MCF 10A (cell line): ENCODE measurements around the gene RIN1. TPM values are rescaled to one million over a fixed set of nuclear protein-coding genes. Genes with fewer than 3 reads are reported as not detected.

ENCODE experiments used
- BruUV-seq: library from RNA; stranded (reverse); fragments of 400-500 nt; replicated peaks from 2 replicates; lab custom pipeline; 2021; lab: Mats Ljungman, UMichigan
- CTCF ChIA-PET: fragments of 300-600 bp; sonication (Branson Sonifier 250); formaldehyde crosslinking; extraction: SDS; loops from one replicate; lab custom pipeline; 2021; ENCODE audit warnings: antibody characterized with exemption, inconsistent platforms; lab: Yijun Ruan, JAX
- POLR2A ChIA-PET: fragments of 300-600, 350-650 bp; sonication (Branson Sonifier 250); formaldehyde crosslinking; extraction: SDS; loops from one replicate; lab custom pipeline; 2020; ENCODE audit warnings: antibody characterized with exemption, inconsistent platforms; lab: Yijun Ruan, JAX
- DNase-seq: peaks from one replicate; pipeline ENCODE4 v3.0.0-alpha.2; 2018; ENCODE audit not compliant: unreplicated experiment
- H3K27ac Mint-ChIP-seq: one replicate; pipeline ENCODE4 v1.8.0; 2022; ENCODE audit warnings: mild to moderate bottlenecking, low read depth, mixed read lengths; ENCODE audit not compliant: unreplicated experiment
- H3K27me3 Mint-ChIP-seq: one replicate; pipeline ENCODE4 v1.8.0; 2022; ENCODE audit warnings: mixed read lengths; ENCODE audit not compliant: insufficient read depth, unreplicated experiment
- H3K36me3 Mint-ChIP-seq: one replicate; pipeline ENCODE4 v1.8.0; 2022; ENCODE audit warnings: mild to moderate bottlenecking, moderate library complexity, mixed read lengths; ENCODE audit not compliant: insufficient read depth, unreplicated experiment
- H3K4me1 Mint-ChIP-seq: one replicate; pipeline ENCODE4 v1.8.0; 2022; ENCODE audit warnings: mixed read lengths; ENCODE audit not compliant: insufficient read depth, unreplicated experiment
- H3K4me3 Mint-ChIP-seq: one replicate; pipeline ENCODE4 v1.8.0; 2022; ENCODE audit warnings: mild to moderate bottlenecking, moderate library complexity, mixed read lengths; ENCODE audit not compliant: unreplicated experiment
- H3K9me3 Mint-ChIP-seq: one replicate; pipeline ENCODE4 v1.8.0; 2022; ENCODE audit warnings: mixed read lengths; ENCODE audit not compliant: unreplicated experiment
- CTCF ChIP-seq: fragments of 200-600 bp; IDR thresholded peaks from one replicate; pipeline ENCODE4 v1.8.0; 2022; ENCODE audit warnings: antibody characterized with exemption, mild to moderate bottlenecking; ENCODE audit not compliant: unreplicated experiment
- intact Hi-C: fragments of 100-400 bp; cut with micrococcal nuclease; formaldehyde crosslinking; loops from 2 replicates; pipeline ENCODE4 v1.14.1; 2022
- total RNA-seq: library from RNA; stranded (reverse); gene quantifications from 2 replicates; pipeline ENCODE4 v1.2.3, GENCODE V29; 2022

The RIN1 gene
- total RNA-seq, 1 experiment from 2014 or later, result 50.2 TPM

GRCh38 chr11:66367561-66368312, 31.5 kb upstream of the RIN1 start:
- H3K4me1 Mint-ChIP-seq, result peaks cover 8% of the 10 kb centered on the region
- intact Hi-C loops, result no loop called here
- ChIA-PET CTCF (interaction anchor here (0.6 kb wide), 1 partner anchor 11 kb away, joined by 6 read pairs; no protein-coding TSS in a partner anchor), POLR2A (no interaction called here)
- BruUV-seq, result no TSS peak
- no peak overlapping the region for H3K27ac Mint-ChIP-seq
- no peak for TF ChIP-seq CTCF
- no peaks in the 10 kb centered on the region for H3K27me3 Mint-ChIP-seq
- DNase-seq, result no peak
- H3K4me3 Mint-ChIP-seq, result no peak overlapping the region
- H3K36me3 Mint-ChIP-seq, result peaks cover 20% of the 10 kb centered on the region
- H3K9me3 Mint-ChIP-seq, result no peaks in the 10 kb centered on the region

- Mint-ChIP-seq H3K9me3 (no peaks in the 10 kb centered on the region), H3K4me3 (no peak overlapping the region), H3K27ac (no peak overlapping the region), H3K4me1 (peaks cover 8% of the 10 kb centered on the region), H3K36me3 (peaks cover 20% of the 10 kb centered on the region), H3K27me3 (no peaks in the 10 kb centered on the region)
- no peak for TF ChIP-seq CTCF
- no peak for DNase-seq
- ChIA-PET CTCF (interaction anchor here (0.6 to 1.8 kb wide), 4 partner anchors 11 to 56 kb away, joined by 5 to 6 read pairs (median 6); no protein-coding TSS in a partner anchor), POLR2A (interaction anchor here (1.0 to 1.3 kb wide), 3 partner anchors 11 to 23 kb away, joined by 4 to 5 read pairs (median 5); partner anchors contain the start of gene BRMS1)
- intact Hi-C loops, result no loop called here
- no TSS peak for BruUV-seq
These were observed 30.7 kb upstream of the RIN1 start for GRCh38 chr11:66366844-66367477.

- POLR2A ChIA-PET, result interaction anchor here (0.6 to 2.0 kb wide), 10 partner anchors 10 to 42 kb away, joined by 3 to 6 read pairs (median 4); partner anchors contain the start of genes B4GAT1, BRMS1 and RIN1
- H3K27me3 Mint-ChIP-seq, result no peaks in the 10 kb centered on the region
- H3K4me1 Mint-ChIP-seq, result peaks cover 8% of the 10 kb centered on the region
- H3K36me3 Mint-ChIP-seq, result peaks cover 16% of the 10 kb centered on the region
- no peak overlapping the region for H3K4me3 Mint-ChIP-seq
- no peak for DNase-seq
- CTCF ChIA-PET, result interaction anchor here (0.7 to 1.8 kb wide), 4 partner anchors 13 to 55 kb away, joined by 3 to 6 read pairs (median 4); no protein-coding TSS in a partner anchor
- H3K9me3 Mint-ChIP-seq, result no peaks in the 10 kb centered on the region
- TF ChIP-seq CTCF, result no peak
- intact Hi-C loops, result no loop called here
- no peak overlapping the region for H3K27ac Mint-ChIP-seq
- no TSS peak for BruUV-seq
These were observed 29.7 kb upstream of the RIN1 start for GRCh38 chr11:66365711-66366619.
